Tibial nerve (tissue), 4 donors: ENCODE measurements around the gene PLS3. TPM values are rescaled to one million over a fixed set of nuclear protein-coding genes. Genes with fewer than 3 reads are reported as not detected.
A peak's percentile ranks its signal among the peaks of the same experiment; 100 is the strongest.

ENCODE experiments used
- DNase-seq, 2 donors: peaks; one replicate each; pipeline ENCODE4 v3.0.0-alpha.2; 2019; ENCODE audit warnings: low spot score in 2 of 2
- H3K27ac ChIP-seq, 4 donors: fragments of 200-600 bp; sonication (generic) in 3 of 4; one replicate each; pipeline ENCODE4 v1.5.1; 2017 to 2019; ENCODE audit warnings: mild to moderate bottlenecking in 1 of 4
- H3K27me3 ChIP-seq, 2 donors: fragments of 200-600 bp; sonication (generic) in 1 of 2; one replicate each; pipeline versions ENCODE4 v1.5.1 to v1.6.0; 2017 to 2019
- H3K36me3 ChIP-seq, 3 donors: fragments of 200-600 bp; sonication (generic); one replicate each; pipeline ENCODE4 v1.5.1; 2018 to 2019
- H3K4me1 ChIP-seq, 4 donors: fragments of 200-600 bp; sonication (generic) in 3 of 4; one replicate each; pipeline ENCODE4 v1.5.1; 2017 to 2019
- H3K4me3 ChIP-seq, 4 donors: fragments of 200-600 bp; sonication (generic) in 3 of 4; one replicate each; pipeline ENCODE4 v1.5.1; 2017 to 2019; ENCODE audit warnings: mild to moderate bottlenecking in 1 of 4, moderate library complexity in 1 of 4
- H3K9me3 ChIP-seq, 4 donors: fragments of 200-600 bp; sonication (generic) in 3 of 4; one replicate each; pipeline ENCODE4 v1.5.1; 2017 to 2019
- EP300 ChIP-seq, 2 donors: sonication (generic); formaldehyde crosslinking; IDR thresholded peaks; one replicate each; pipeline ENCODE4 v1.6.1; 2017; ENCODE audit warnings: antibody characterized with exemption in 2 of 2, mild to moderate bottlenecking in 1 of 2
- POLR2A ChIP-seq, 2 donors: fragments of 450-650 bp; IDR thresholded peaks; one replicate each; pipeline ENCODE4 v1.6.1; 2017; ENCODE audit warnings: antibody characterized with exemption in 2 of 2, mild to moderate bottlenecking in 2 of 2, moderate library complexity in 2 of 2
- WGBS, 2 donors: methylation state at CpG; one replicate each; pipeline ENCODE4 v1.1.5; 2018; 5-methylcytosine and 5-hydroxymethylcytosine counted together
- total RNA-seq, 4 donors: library from RNA; depleted of rRNA; stranded (reverse); fragments of >200 nt; gene quantifications; one replicate each; pipeline ENCODE4 v1.1.0, GENCODE V29; 2016
- TF ChIP-seq, protein P1 (sequence below), 5 experiments: fragments of 200-600 bp in 3 of 5; fragments of 450-650 bp in 2 of 5; sonication (generic) in 3 of 5; IDR thresholded peaks; one replicate each; pipeline ENCODE4 v1.5.1; 2016 to 2019; ENCODE audit warnings: antibody characterized with exemption in 5 of 5, mild to moderate bottlenecking in 3 of 5, moderate library complexity in 2 of 5

Gene PLS3
- total RNA-seq, 4 donors from 2014 or later = 60.9 to 93.8 (median 82.4) TPM

- Histone ChIP-seq H3K27ac (no peak overlapping the region), H3K27me3 (peaks cover 0 to 40% of the 10 kb centered on the region in 2 donors), H3K4me3 (no peak overlapping the region), H3K9me3 (no peaks in the 10 kb centered on the region), H3K4me1 (peaks cover 0 to 12% (median 0%) of the 10 kb centered on the region in 4 donors), H3K36me3 (no peaks in the 10 kb centered on the region)
- 74 to 84% methylated on average over 4 of the region's 4 CpGs for WGBS, 2 donors
- no peak for TF ChIP-seq POLR2A (IDR thresholded peaks at IDR 0.05)
- TF ChIP-seq EP300 (IDR thresholded peaks at IDR 0.05) = no peak
- TF ChIP-seq, protein P1, sequence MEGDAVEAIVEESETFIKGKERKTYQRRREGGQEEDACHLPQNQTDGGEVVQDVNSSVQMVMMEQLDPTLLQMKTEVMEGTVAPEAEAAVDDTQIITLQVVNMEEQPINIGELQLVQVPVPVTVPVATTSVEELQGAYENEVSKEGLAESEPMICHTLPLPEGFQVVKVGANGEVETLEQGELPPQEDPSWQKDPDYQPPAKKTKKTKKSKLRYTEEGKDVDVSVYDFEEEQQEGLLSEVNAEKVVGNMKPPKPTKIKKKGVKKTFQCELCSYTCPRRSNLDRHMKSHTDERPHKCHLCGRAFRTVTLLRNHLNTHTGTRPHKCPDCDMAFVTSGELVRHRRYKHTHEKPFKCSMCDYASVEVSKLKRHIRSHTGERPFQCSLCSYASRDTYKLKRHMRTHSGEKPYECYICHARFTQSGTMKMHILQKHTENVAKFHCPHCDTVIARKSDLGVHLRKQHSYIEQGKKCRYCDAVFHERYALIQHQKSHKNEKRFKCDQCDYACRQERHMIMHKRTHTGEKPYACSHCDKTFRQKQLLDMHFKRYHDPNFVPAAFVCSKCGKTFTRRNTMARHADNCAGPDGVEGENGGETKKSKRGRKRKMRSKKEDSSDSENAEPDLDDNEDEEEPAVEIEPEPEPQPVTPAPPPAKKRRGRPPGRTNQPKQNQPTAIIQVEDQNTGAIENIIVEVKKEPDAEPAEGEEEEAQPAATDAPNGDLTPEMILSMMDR (IDR thresholded peaks at IDR 0.05) = no peak
- no peak for DNase-seq
These were observed 28.4 kb downstream of the PLS3 start for GRCh38 chrX:115589419-115589818.

DNA sequence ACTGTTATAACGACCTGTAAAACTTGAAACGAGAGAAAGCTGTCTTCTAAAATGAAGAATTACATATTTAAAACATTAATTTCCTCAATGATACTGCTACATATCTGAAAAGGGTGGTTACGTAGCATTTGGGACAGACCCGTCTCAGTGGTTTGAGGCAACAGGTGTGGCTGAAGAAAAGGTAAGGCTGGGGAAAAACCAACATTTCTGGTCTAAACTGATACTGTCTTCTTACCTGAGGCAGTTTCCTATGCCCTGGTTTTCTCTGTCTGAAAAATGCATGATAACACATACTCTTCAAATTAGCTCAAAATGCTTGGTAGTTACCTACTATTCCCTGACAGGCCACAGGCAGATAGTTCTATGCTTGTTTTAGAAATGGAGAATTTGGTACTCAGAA is 30.4 kb downstream of the PLS3 start:
- peaks cover 0 to 8% (median 0%) of the 10 kb centered on the region in 4 donors for H3K4me1 ChIP-seq
- 63 to 76% methylated on average over 4 of the region's 4 CpGs for WGBS, 2 donors
- no peak for TF ChIP-seq EP300 (IDR thresholded peaks at IDR 0.05)
- no peak for TF ChIP-seq POLR2A (IDR thresholded peaks at IDR 0.05)
- TF ChIP-seq, protein P1 (IDR thresholded peaks at IDR 0.05) = no peak
- no peak for DNase-seq
- H3K36me3 ChIP-seq = no peaks in the 10 kb centered on the region
- H3K27ac ChIP-seq = peak overlapping the region in 1 of 4 donors; percentile 33
- peaks cover 0 to 41% of the 10 kb centered on the region in 2 donors for H3K27me3 ChIP-seq
- no peak overlapping the region for H3K4me3 ChIP-seq
- no peaks in the 10 kb centered on the region for H3K9me3 ChIP-seq

- 58 to 61% methylated on average over 11 of the region's 11 CpGs for WGBS, 2 donors
- Histone ChIP-seq H3K27me3 (peaks cover 0 to 40% of the 10 kb centered on the region in 2 donors), H3K27ac (peak overlapping the region in 2 of 4 donors; percentile 49 to 61)
These were observed 31.2 kb downstream of the PLS3 start for GRCh38 chrX:115591856-115592842.

DNA sequence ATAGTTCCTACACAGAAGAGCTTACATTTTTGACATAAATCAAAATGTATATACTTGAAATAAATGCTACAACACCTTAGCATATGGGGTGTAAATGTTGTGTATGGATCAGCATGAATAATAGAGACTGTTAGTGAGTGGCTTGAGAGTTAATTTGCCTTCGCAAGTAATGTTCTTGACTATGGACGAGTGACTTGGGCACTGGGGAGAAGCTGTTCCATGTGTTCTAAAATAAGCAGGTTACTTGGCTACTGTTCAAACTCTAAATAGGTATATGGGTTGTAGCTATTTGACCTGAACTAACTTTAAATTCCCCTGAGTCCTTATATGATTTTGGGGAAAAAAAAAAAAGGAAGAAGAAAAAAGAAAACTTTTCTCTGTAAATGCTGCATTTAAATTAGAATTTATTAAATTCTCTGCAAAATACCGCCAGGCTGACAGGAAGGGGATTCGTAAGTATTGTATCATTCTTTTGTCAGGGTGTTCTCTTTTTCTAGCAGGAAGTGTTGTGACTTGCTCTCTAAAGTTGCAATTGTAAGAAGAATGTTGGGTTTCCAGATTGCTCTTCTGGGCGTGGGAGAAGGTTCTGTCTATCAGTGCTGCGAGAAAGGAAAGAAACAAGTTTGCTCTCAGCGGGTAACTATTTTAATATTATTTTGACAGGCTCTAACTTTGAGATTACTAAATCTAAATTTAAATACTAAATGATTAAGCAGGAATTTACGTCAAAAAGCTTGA is 32.2 kb downstream of the PLS3 start:
- Histone ChIP-seq H3K9me3 (no peaks in the 10 kb centered on the region), H3K4me1 (peaks cover 0 to 8% (median 0%) of the 10 kb centered on the region in 4 donors), H3K27ac (peak overlapping the region in 2 of 4 donors; percentile 49 to 61), H3K36me3 (no peaks in the 10 kb centered on the region), H3K4me3 (peak overlapping the region in 1 of 4 donors; percentile 15), H3K27me3 (peaks cover 0 to 44% of the 10 kb centered on the region in 2 donors)
- DNase-seq = no peak
- TF ChIP-seq EP300 (IDR thresholded peaks at IDR 0.05) = peak in 1 of 2 donors; percentile 23
- TF ChIP-seq POLR2A (IDR thresholded peaks at IDR 0.05) = no peak
- WGBS, 2 donors = 30 to 32% methylated on average over 8 of the region's 8 CpGs

More at GRCh38 chrX:115591856-115592842, 31.2 kb downstream of the PLS3 start:
- no peak for DNase-seq
- Histone ChIP-seq H3K4me3 (no peak overlapping the region), H3K36me3 (no peaks in the 10 kb centered on the region), H3K4me1 (peaks cover 0 to 8% (median 0%) of the 10 kb centered on the region in 4 donors), H3K9me3 (no peaks in the 10 kb centered on the region)
- TF ChIP-seq, protein P1 (IDR thresholded peaks at IDR 0.05) = no peak
- TF ChIP-seq EP300 (IDR thresholded peaks at IDR 0.05) (no peak), POLR2A (IDR thresholded peaks at IDR 0.05) (no peak)

GRCh38 chrX:115595049-115595448 is 34.1 kb downstream of the PLS3 start:
- no peaks in the 10 kb centered on the region for H3K9me3 ChIP-seq
- H3K36me3 ChIP-seq = no peaks in the 10 kb centered on the region
- H3K27me3 ChIP-seq = peaks cover 0 to 39% of the 10 kb centered on the region in 2 donors
- peaks cover 0 to 8% (median 0%) of the 10 kb centered on the region in 4 donors for H3K4me1 ChIP-seq
- DNase-seq = no peak
- H3K27ac ChIP-seq = peak overlapping the region in 2 of 4 donors; percentile 35 to 61
- TF ChIP-seq POLR2A (IDR thresholded peaks at IDR 0.05) = no peak
- no peak for TF ChIP-seq EP300 (IDR thresholded peaks at IDR 0.05)
- TF ChIP-seq, protein P1 (IDR thresholded peaks at IDR 0.05) = no peak
- peak overlapping the region in 1 of 4 donors; percentile 15 for H3K4me3 ChIP-seq
- WGBS, 2 donors = 37 to 45% methylated on average over 2 of the region's 2 CpGs
